Activated B cell treated with CpG ODN at 0.5 μM for 24 hours (primary cell): Measurements from ENCODE around the gene SNTB2. TPM values are rescaled to one million over a fixed set of nuclear protein-coding genes. Genes with fewer than 3 reads are reported as not detected.

Experiments
- ATAC-seq: fragments of 200-7000 bp; cut with Tn5 transposase; one replicate; pipeline ENCODE4 v1.10.0; 2021; ENCODE audit warnings: low read depth, mild to moderate bottlenecking, moderate library complexity
- CTCF ChIA-PET: fragments of 350-600 bp; sonication (Branson Sonifier 250); formaldehyde crosslinking; loops from one replicate; lab custom pipeline; 2021; ENCODE audit warnings: antibody characterized with exemption; lab: Charles Lee
- POLR2A ChIA-PET: fragments of 350-600 bp; sonication (Branson Sonifier 250); formaldehyde crosslinking; loops from one replicate; lab custom pipeline; 2021; ENCODE audit warnings: antibody characterized with exemption; lab: Charles Lee
- DNase-seq: peaks from one replicate; pipeline ENCODE4 v3.0.0; 2022
- H3K27ac Mint-ChIP-seq: one replicate; pipeline ENCODE4 v1.8.0; 2020; ENCODE audit warnings: mixed read lengths
- H3K27me3 Mint-ChIP-seq: one replicate; pipeline ENCODE4 v1.8.0; 2021; ENCODE audit warnings: mixed read lengths
- H3K36me3 Mint-ChIP-seq: one replicate; pipeline ENCODE4 v1.8.0; 2021; ENCODE audit warnings: low read depth, mixed read lengths
- H3K4me1 Mint-ChIP-seq: one replicate; pipeline ENCODE4 v1.8.0; 2021; ENCODE audit warnings: mixed read lengths
- H3K4me3 Mint-ChIP-seq: one replicate; pipeline ENCODE4 v1.8.0; 2020; ENCODE audit warnings: mild to moderate bottlenecking, mixed read lengths
- H3K9me3 Mint-ChIP-seq: one replicate; pipeline ENCODE4 v1.8.0; 2020; ENCODE audit warnings: mixed read lengths
- intact Hi-C: fragments of 100-400 bp; cut with micrococcal nuclease; formaldehyde crosslinking; loops from one replicate; pipeline ENCODE4 v1.15.1; 2024
- total RNA-seq: library from RNA; stranded (reverse); gene quantifications from 2 replicates; pipeline ENCODE4 v1.2.3, GENCODE V29; 2022
- TF ChIP-seq, protein P1 (sequence below): fragments of 200-600 bp; IDR thresholded peaks from one replicate; pipeline ENCODE4 v1.8.0; 2022; ENCODE audit warnings: antibody characterized with exemption, mild to moderate bottlenecking

The SNTB2 gene
- total RNA-seq, 1 donor from 2014 or later, result 7.7 TPM

DNA sequence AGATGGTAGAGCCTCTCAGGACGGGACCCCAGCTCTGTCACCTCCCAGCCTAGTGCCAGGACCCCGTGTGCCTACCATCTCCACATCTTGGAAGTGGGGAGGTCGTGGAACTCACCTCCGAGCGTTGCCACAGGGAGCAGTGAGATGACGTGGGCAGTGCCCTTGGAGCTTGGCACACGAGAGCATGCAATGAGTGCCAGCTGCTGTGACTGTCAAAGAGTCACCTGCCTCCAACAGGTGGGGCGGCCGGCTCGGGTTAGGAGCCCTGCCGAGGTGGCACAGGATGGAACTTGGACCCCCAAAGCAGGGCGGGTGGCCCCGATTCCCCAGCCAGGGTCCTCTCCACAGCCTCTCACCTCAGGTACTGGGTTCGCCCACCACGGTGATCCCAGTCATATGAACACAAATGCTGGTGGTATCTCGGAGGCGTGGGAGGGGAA, 129.7 kb downstream of the SNTB2 start:
- POLR2A ChIA-PET, result no interaction called here
- Mint-ChIP-seq H3K9me3 (no peaks in the 10 kb centered on the region), H3K27ac (no peak overlapping the region), H3K27me3 (no peaks in the 10 kb centered on the region), H3K4me1 (peaks cover 20% of the 10 kb centered on the region), H3K36me3 (peaks cover 74% of the 10 kb centered on the region), H3K4me3 (no peak overlapping the region)
- DNase-seq (no peak), ATAC-seq (no peak)
- intact Hi-C loops, result loop anchor here (10.0 kb wide), 1 partner anchor 1208 kb away; the partner anchor contains the start of genes COG4 and SF3B3
- CTCF ChIA-PET, result no interaction called here
- TF ChIP-seq, protein P1, sequence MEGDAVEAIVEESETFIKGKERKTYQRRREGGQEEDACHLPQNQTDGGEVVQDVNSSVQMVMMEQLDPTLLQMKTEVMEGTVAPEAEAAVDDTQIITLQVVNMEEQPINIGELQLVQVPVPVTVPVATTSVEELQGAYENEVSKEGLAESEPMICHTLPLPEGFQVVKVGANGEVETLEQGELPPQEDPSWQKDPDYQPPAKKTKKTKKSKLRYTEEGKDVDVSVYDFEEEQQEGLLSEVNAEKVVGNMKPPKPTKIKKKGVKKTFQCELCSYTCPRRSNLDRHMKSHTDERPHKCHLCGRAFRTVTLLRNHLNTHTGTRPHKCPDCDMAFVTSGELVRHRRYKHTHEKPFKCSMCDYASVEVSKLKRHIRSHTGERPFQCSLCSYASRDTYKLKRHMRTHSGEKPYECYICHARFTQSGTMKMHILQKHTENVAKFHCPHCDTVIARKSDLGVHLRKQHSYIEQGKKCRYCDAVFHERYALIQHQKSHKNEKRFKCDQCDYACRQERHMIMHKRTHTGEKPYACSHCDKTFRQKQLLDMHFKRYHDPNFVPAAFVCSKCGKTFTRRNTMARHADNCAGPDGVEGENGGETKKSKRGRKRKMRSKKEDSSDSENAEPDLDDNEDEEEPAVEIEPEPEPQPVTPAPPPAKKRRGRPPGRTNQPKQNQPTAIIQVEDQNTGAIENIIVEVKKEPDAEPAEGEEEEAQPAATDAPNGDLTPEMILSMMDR, result no peak

DNA sequence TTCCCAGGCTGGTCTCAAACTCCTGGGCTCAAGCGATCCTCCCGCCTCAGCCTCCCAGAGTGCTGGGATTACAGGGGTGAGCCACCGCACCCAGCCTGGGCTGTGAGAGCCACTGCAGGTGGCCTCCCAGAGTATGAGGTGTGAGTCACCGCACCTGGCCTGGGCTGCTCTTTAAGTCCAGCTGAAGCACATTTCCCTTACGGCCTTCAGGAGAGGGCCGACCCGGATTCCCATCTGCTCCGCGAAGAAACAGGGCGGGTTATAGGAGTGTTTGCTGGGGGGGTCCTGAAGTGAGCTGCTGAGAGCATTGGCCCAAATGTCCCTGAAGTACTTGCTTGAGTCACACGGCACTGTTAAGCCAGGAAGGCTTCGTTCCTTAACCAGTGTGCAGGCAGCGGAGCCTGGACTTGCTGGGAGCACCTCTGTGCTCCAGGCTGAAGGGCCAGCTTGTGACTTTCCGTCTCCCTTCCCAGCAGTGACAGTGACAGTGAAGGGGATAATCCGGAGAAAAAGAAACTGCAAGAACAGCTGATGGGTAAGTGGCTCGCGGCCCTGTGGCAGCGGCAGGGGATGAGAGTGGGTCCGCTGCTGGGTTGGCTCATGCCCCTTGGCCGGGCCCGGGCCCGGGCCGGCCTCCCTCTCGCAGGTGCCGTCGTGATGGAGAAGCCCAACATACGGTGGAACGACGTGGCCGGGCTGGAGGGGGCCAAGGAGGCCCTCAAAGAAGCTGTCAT, 131.4 kb downstream of the SNTB2 start:
- intact Hi-C loops, result loop anchor here (10.0 kb wide), 1 partner anchor 1206 kb away; the partner anchor contains the start of genes COG4 and SF3B3

DNA sequence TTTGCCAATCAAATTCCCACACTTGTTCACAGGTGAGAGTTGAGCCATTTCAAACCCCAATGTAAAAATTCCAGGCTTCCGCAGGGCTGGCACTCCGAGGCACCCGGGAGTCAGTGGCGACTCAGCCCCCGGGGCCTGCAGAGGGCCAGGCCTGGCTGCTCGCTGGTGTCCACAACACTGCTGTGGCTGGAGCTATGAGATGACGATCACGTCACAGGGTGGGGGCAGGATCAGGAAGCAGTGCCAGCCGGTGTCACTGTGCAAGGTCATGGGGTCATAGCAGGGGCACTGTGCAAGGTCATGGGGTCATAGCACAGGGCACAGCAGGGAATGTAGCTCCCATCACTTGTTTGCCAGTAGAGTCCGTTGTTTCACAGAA, 131.9 kb downstream of the SNTB2 start:
- POLR2A ChIA-PET, result interaction anchor here (0.7 kb wide), 1 partner anchor 9 kb away, joined by 3 read pairs; no protein-coding TSS in a partner anchor
- Mint-ChIP-seq H3K4me1 (peaks cover 6% of the 10 kb centered on the region), H3K27me3 (no peaks in the 10 kb centered on the region), H3K27ac (no peak overlapping the region), H3K36me3 (peaks cover 84% of the 10 kb centered on the region), H3K9me3 (no peaks in the 10 kb centered on the region), H3K4me3 (no peak overlapping the region)
- CTCF ChIA-PET, result no interaction called here
- DNase-seq (no peak), ATAC-seq (no peak)
- TF ChIP-seq, protein P1, result no peak
- intact Hi-C loops, result loop anchor here (10.0 kb wide), 1 partner anchor 1206 kb away; the partner anchor contains the start of genes COG4 and SF3B3

More for the DNA sequence above, 131.4 kb downstream of the SNTB2 start:
- Mint-ChIP-seq H3K4me1 (peaks cover 10% of the 10 kb centered on the region), H3K27me3 (no peaks in the 10 kb centered on the region), H3K27ac (no peak overlapping the region), H3K36me3 (peaks cover 81% of the 10 kb centered on the region), H3K4me3 (no peak overlapping the region), H3K9me3 (no peaks in the 10 kb centered on the region)
- ChIA-PET POLR2A (no interaction called here), CTCF (no interaction called here)
- no peak for ATAC-seq
- no peak for DNase-seq
- TF ChIP-seq, protein P1, result no peak

DNA sequence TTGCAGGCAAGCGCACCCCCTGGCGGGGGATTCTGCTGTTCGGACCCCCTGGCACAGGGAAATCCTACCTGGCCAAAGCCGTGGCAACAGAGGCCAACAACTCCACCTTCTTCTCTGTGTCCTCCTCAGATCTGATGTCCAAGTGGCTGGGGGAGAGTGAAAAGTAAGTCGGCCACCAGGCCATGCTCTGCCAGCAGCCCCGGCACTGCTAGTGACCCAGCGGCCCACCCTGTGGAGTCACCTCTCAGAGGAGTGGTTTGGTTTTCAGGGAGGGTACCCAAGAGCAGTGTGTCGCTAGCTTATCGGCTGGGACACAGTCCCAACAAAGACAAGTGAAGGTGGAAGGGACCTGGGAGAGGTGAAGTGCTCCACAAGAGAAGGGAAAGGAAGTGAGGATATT, 132.4 kb downstream of the SNTB2 start:
- H3K27me3 Mint-ChIP-seq, result no peaks in the 10 kb centered on the region
- CTCF ChIA-PET, result no interaction called here
- DNase-seq (no peak), ATAC-seq (no peak)
- POLR2A ChIA-PET, result interaction anchor here (0.7 kb wide), 1 partner anchor 8 kb away, joined by 3 read pairs; no protein-coding TSS in a partner anchor
- no peak overlapping the region for H3K27ac Mint-ChIP-seq
- intact Hi-C loops, result loop anchor here (10.0 kb wide), 1 partner anchor 1205 kb away; the partner anchor contains the start of genes COG4 and SF3B3
- H3K4me3 Mint-ChIP-seq, result no peak overlapping the region
- peaks cover 3% of the 10 kb centered on the region for H3K4me1 Mint-ChIP-seq
- peaks cover 85% of the 10 kb centered on the region for H3K36me3 Mint-ChIP-seq
- TF ChIP-seq, protein P1, result no peak
- H3K9me3 Mint-ChIP-seq, result no peaks in the 10 kb centered on the region
